ENCODE data around the gene CCR5. TPM values are rescaled to one million over a fixed set of nuclear protein-coding genes. Genes with fewer than 3 reads are reported as not detected.

The CCR5 gene
- total RNA-seq, 2 donors from 2014 or later: 0.78 TPM; not detected in 1

DNA sequence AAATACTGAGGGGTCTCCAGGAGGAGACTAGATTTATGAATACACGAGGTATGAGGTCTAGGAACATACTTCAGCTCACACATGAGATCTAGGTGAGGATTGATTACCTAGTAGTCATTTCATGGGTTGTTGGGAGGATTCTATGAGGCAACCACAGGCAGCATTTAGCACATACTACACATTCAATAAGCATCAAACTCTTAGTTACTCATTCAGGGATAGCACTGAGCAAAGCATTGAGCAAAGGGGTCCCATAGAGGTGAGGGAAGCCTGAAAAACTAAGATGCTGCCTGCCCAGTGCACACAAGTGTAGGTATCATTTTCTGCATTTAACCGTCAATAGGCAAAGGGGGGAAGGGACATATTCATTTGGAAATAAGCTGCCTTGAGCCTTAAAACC lies 4.5 kb downstream of the CCR5 start:
- TF ChIP-seq, protein P1, sequence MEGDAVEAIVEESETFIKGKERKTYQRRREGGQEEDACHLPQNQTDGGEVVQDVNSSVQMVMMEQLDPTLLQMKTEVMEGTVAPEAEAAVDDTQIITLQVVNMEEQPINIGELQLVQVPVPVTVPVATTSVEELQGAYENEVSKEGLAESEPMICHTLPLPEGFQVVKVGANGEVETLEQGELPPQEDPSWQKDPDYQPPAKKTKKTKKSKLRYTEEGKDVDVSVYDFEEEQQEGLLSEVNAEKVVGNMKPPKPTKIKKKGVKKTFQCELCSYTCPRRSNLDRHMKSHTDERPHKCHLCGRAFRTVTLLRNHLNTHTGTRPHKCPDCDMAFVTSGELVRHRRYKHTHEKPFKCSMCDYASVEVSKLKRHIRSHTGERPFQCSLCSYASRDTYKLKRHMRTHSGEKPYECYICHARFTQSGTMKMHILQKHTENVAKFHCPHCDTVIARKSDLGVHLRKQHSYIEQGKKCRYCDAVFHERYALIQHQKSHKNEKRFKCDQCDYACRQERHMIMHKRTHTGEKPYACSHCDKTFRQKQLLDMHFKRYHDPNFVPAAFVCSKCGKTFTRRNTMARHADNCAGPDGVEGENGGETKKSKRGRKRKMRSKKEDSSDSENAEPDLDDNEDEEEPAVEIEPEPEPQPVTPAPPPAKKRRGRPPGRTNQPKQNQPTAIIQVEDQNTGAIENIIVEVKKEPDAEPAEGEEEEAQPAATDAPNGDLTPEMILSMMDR (IDR thresholded peaks at IDR 0.05): no peak
- TF ChIP-seq POLR2A (IDR thresholded peaks at IDR 0.05): no peak
- intact Hi-C loops (cut with DNase I): no loop called here
- ATAC-seq: no peak
- H3K4me3 ChIP-seq: no peak overlapping the region
- WGBS, 2 donors: 34 to 49% methylated on average over 2 of the region's 2 CpGs
- no peaks in the 10 kb centered on the region for H3K27me3 ChIP-seq
- H3K9me3 ChIP-seq: no peaks in the 10 kb centered on the region
- H3K4me1 ChIP-seq: no peaks in the 10 kb centered on the region
- DNase-seq: no peak
- no peak overlapping the region for H3K27ac ChIP-seq
- H3K36me3 ChIP-seq (replicated peaks in 1 of 2; ENCODE audit: insufficient read depth in 1 of 2, low read depth in 2 of 2): no peaks in the 10 kb centered on the region

GRCh38 chr3:46375814-46376213 lies 5.1 kb downstream of the CCR5 start:
- Histone ChIP-seq H3K27me3 (no peaks in the 10 kb centered on the region), H3K9me3 (no peaks in the 10 kb centered on the region), H3K4me1 (no peaks in the 10 kb centered on the region), H3K36me3 (replicated peaks in 1 of 2; ENCODE audit: insufficient read depth in 1 of 2, low read depth in 2 of 2) (no peaks in the 10 kb centered on the region), H3K4me3 (no peak overlapping the region), H3K27ac (no peak overlapping the region)
- TF ChIP-seq, protein P1 (IDR thresholded peaks at IDR 0.05): no peak
- no peak for TF ChIP-seq POLR2A (IDR thresholded peaks at IDR 0.05)
- ATAC-seq (no peak), DNase-seq (no peak)
- 15 to 22% methylated on average over 2 of the region's 2 CpGs for WGBS, 2 donors
- intact Hi-C loops (cut with DNase I): no loop called here

GRCh38 chr3:46378426-46378942 lies 7.7 kb downstream of the CCR5 start:
- WGBS, 2 donors: 25 to 31% methylated on average over 8 of the region's 8 CpGs
- intact Hi-C loops (cut with DNase I): no loop called here
- peak; percentile 52 for ATAC-seq

DNA sequence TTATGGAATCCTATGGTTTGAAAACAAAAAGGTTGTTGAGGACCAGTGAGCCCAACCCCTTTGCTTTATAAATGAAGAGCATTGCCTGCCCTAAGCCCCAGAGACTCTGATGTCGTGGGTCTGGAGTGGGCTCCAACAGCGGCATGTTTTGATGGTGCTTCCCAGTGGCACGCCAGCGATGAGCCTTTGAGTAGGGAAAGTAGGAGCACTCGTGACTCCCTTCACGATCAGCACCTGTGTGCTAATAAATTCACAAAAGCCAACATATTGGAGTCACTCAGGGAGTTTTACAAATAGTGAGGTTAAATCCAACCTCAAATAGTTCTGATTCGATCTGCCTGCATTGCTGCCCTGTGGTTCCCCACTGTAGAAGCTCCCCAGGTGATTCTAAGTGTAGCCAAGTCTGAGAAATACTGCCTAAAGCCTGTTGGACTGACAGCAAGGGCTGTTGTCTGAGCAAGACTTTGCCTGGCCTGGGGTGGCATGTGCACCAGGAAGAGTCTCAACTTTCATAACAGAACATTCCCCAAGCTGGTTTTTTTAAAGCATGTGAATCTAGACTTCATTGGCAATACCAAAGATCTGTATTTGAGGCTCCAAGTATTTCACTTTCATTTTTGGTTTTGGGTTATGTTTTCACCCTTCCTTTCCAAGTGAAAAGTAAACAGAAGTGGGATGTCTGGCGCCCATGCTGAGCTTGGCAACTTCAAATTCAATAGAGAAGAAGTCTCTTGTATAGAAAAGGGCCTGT lies 9.9 kb downstream of the CCR5 start:
- H3K27ac ChIP-seq: peak overlapping the region in 1 of 4 donors; percentile 44
- WGBS, 2 donors: 84 to 85% methylated on average over 8 of the region's 8 CpGs
- no peak for TF ChIP-seq POLR2A (IDR thresholded peaks at IDR 0.05)
- no peaks in the 10 kb centered on the region for H3K36me3 ChIP-seq (replicated peaks in 1 of 2; ENCODE audit: insufficient read depth in 1 of 2, low read depth in 2 of 2)
- H3K27me3 ChIP-seq: no peaks in the 10 kb centered on the region
- no peak for DNase-seq
- no peak for ATAC-seq
- intact Hi-C loops (cut with DNase I): no loop called here
- no peak overlapping the region for H3K4me3 ChIP-seq
- no peaks in the 10 kb centered on the region for H3K4me1 ChIP-seq
- no peaks in the 10 kb centered on the region for H3K9me3 ChIP-seq

More at GRCh38 chr3:46378426-46378942, 7.7 kb downstream of the CCR5 start:
- no peak overlapping the region for H3K4me3 ChIP-seq
- no peaks in the 10 kb centered on the region for H3K36me3 ChIP-seq (replicated peaks in 1 of 2; ENCODE audit: insufficient read depth in 1 of 2, low read depth in 2 of 2)
- H3K9me3 ChIP-seq: no peaks in the 10 kb centered on the region
- no peaks in the 10 kb centered on the region for H3K27me3 ChIP-seq
- DNase-seq: peak; percentile 31 to 67 (median 59)
- no peak overlapping the region for H3K27ac ChIP-seq
- H3K4me1 ChIP-seq: no peaks in the 10 kb centered on the region
- TF ChIP-seq, protein P1 (IDR thresholded peaks at IDR 0.05): peak; percentile 31 to 60 (median 50)
- TF ChIP-seq POLR2A (IDR thresholded peaks at IDR 0.05): no peak

DNA sequence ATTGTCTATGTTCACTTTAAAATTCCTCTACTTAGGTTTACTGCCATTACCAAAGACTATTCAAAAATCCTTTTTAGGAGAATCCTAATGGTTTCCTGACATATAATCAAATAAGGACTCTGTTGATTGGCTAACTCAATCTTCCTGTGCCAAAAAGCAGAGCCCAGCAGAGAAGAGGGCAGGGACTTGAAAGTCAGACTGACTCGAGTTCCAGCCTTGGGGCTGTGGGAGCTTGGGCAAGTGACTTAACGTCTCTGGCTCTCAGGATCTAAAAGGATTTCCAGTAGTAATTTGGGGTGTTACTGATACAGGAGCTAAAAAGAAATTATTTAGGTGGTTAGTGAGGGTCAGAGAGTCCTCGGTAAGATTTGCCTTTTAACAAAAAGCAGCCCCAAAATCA lies 10.9 kb downstream of the CCR5 start:
- H3K27ac ChIP-seq: no peak overlapping the region
- no peak overlapping the region for H3K4me3 ChIP-seq
- H3K4me1 ChIP-seq: peaks cover 6% of the 10 kb centered on the region
- no peaks in the 10 kb centered on the region for H3K36me3 ChIP-seq (replicated peaks in 1 of 2; ENCODE audit: insufficient read depth in 1 of 2, low read depth in 2 of 2)
- ATAC-seq (no peak), DNase-seq (no peak)
- H3K27me3 ChIP-seq: no peaks in the 10 kb centered on the region
- WGBS, 2 donors: 31 to 51% methylated on average over 3 of the region's 3 CpGs
- TF ChIP-seq POLR2A (IDR thresholded peaks at IDR 0.05): no peak
- TF ChIP-seq, protein P1 (IDR thresholded peaks at IDR 0.05): no peak
- intact Hi-C loops (cut with DNase I): no loop called here
- H3K9me3 ChIP-seq: no peaks in the 10 kb centered on the region
